SK-N-SH (cell line): ENCODE measurements around the gene DNMT3A.

ENCODE experiments used
- CTCF ChIP-seq: fragments of 200-600 bp; sonication (generic); IDR thresholded peaks from 2 replicates; pipeline ENCODE4 v1.6.1; 2017; ENCODE audit warnings: antibody characterized with exemption, mild to moderate bottlenecking, moderate library complexity
- EZH2phosphoT487 ChIP-seq: fragments of 200-600 bp; sonication (generic); IDR thresholded peaks from 2 replicates; pipeline ENCODE4 v1.6.1; 2017; ENCODE audit warnings: low read depth, mixed run types, mild to moderate bottlenecking, antibody characterized with exemption, moderate library complexity, borderline replicate concordance
- JUND ChIP-seq: IDR thresholded peaks from 2 replicates; pipeline ENCODE4 v1.4.0; 2012
- MAX ChIP-seq: IDR thresholded peaks from 2 replicates; pipeline ENCODE4 v1.4.0; 2012; ENCODE audit warnings: low read depth
- POLR2AphosphoS5 ChIP-seq: IDR thresholded peaks from 2 replicates; pipeline ENCODE4 v1.6.1; 2012; ENCODE audit warnings: low read depth, low read length
- RAD21 ChIP-seq: IDR thresholded peaks from 2 replicates; pipeline ENCODE4 v1.6.1; 2012; ENCODE audit warnings: mild to moderate bottlenecking, low read length
- RCOR1 ChIP-seq: fragments of 150-350 bp; IDR thresholded peaks from 2 replicates; pipeline ENCODE4 v1.6.1; 2017; ENCODE audit warnings: antibody characterized with exemption, low read length
- TAF1 ChIP-seq: IDR thresholded peaks from 2 replicates; pipeline ENCODE4 v1.6.1; 2012; ENCODE audit warnings: low read depth, mild to moderate bottlenecking, low read length, moderate library complexity, borderline replicate concordance
- YY1 ChIP-seq: IDR thresholded peaks from 2 replicates; pipeline ENCODE4 v1.4.0; 2012; ENCODE audit warnings: low read depth, mild to moderate bottlenecking

DNA sequence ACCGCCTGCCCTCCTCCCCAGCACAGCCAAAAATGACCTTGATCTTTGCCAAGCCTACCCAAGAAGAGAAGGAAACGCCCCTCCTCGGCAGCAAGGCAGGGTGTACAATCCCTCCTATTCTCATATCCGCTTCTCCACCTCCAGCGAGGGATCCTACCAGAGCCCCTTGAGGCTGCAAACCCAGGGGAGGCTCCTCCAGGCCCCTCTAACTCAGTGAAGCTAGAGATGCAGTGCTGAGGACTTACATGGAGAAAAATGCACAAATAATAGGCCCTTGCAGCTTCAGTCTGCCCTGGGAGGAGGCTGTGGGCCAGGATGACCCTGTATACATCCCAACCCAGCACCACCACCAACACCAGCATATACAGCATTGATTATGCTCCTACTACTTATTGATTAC lies 126.5 kb downstream of the DNMT3A start:
- TF ChIP-seq MAX: no peak
- TF ChIP-seq JUND: no peak
- no peak for TF ChIP-seq YY1
- no peak for TF ChIP-seq CTCF
- no peak for TF ChIP-seq RAD21
- no peak for TF ChIP-seq RCOR1
- no peak for TF ChIP-seq POLR2AphosphoS5
- no peak for TF ChIP-seq EZH2phosphoT487
- no peak for TF ChIP-seq TAF1
